ENCODE data around the gene NAA35. TPM values are rescaled to one million over a fixed set of nuclear protein-coding genes. Genes with fewer than 3 reads are reported as not detected.

NAA35 gene
- total and polyA plus RNA-seq, 2 donors (not counting 3 experiments of a cell fraction or from before 2014, with no cell fraction given) = 7.9 to 22.5 TPM

DNA sequence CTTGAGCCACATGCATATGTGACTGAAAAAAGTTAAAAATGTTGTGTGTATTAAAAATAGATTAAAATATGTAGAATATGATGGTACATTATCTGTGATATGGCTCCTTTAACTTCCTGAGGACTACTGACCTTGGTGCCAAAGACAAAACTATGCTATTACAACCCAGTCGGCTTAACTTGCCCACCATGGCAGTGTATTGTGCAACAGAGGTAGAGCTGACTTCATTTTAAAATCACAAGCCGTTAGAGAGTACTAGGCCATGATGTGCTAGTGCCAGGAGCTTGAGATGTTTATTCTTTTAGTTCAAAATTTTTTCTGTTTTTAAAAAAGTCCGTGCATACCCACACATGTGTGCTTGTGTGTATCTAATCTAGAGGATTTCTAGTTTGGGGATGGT is 46.3 kb downstream of the NAA35 start:
- H3K27me3 ChIP-seq (ENCODE audit: control insufficient read depth in 2 of 2, insufficient read depth in 2 of 2, low read length in 2 of 2) = no peaks in the 10 kb centered on the region
- no peak overlapping the region for H2AFZ ChIP-seq (ENCODE audit: low read depth, low read length)
- H3K79me2 ChIP-seq (ENCODE audit: control insufficient read depth, insufficient read depth, low read length) = no peaks in the 10 kb centered on the region
- H3K9ac ChIP-seq (replicated peaks; ENCODE audit: extremely low read depth, insufficient read depth, low read length) = no peak overlapping the region
- H3K27ac ChIP-seq (ENCODE audit: insufficient read depth, low read depth, low read length) = no peak overlapping the region
- ChIA-PET CTCF (no interaction called here), POLR2A (no interaction called here)
- intact Hi-C loops (cut with micrococcal nuclease) (no loop called here), dilution Hi-C loops (cut with MboI; ENCODE audit: extremely low pct_ligation_motif_present, low sequenced_read_pairs) (no loop called here)
- H3K4me1 ChIP-seq (ENCODE audit: control insufficient read depth, extremely low read depth, insufficient read depth, low read length) = no peaks in the 10 kb centered on the region
- no peak for FAIRE-seq
- H4K20me1 ChIP-seq (replicated peaks; ENCODE audit: control insufficient read depth, extremely low read depth, insufficient read depth, low read length) = no peaks in the 10 kb centered on the region
- no peak overlapping the region for H3K4me3 ChIP-seq (replicated peaks in 1 of 3; ENCODE audit: insufficient read depth in 1 of 3, low read depth in 1 of 3, low read length in 3 of 3)
- H3K4me2 ChIP-seq (ENCODE audit: insufficient read depth, low read length) = no peak overlapping the region
- H3K36me3 ChIP-seq (ENCODE audit: control insufficient read depth in 2 of 2, extremely low read depth in 1 of 2, insufficient read depth in 2 of 2, low read length in 2 of 2) = peaks cover 2% of the 10 kb centered on the region in 2 experiments
- no peaks in the 10 kb centered on the region for H3K9me1 ChIP-seq (replicated peaks; ENCODE audit: control insufficient read depth, extremely low read depth, insufficient read depth, low read length)
- BruUV-seq (replicated peaks) = no TSS peak
- no peaks in the 10 kb centered on the region for H3K9me3 ChIP-seq (replicated peaks; ENCODE audit: control insufficient read depth, insufficient read depth, low read length)
- DNase-seq (ENCODE audit: low read depth, low spot score) = no peak
- no peak for TF ChIP-seq JUN (IDR thresholded peaks at IDR 0.05; ENCODE audit: borderline replicate concordance, insufficient read depth, insufficient read length, low read depth)
- no peak for TF ChIP-seq EZH2 (IDR thresholded peaks at IDR 0.05; ENCODE audit: borderline replicate concordance, low read depth, low read length, severe bottlenecking)
- no peak for TF ChIP-seq MAX (IDR thresholded peaks at IDR 0.05; ENCODE audit: insufficient read depth, insufficient read length)
- no peak for TF ChIP-seq FOS (IDR thresholded peaks at IDR 0.05; ENCODE audit: borderline replicate concordance, insufficient read depth, low read length)
- TF ChIP-seq POLR2A (IDR thresholded peaks at IDR 0.05; ENCODE audit: low read depth, low read length) = no peak
- TF ChIP-seq CTCF (IDR thresholded peaks at IDR 0.05; ENCODE audit: extremely low read depth in 1 of 2, insufficient read depth in 1 of 2, low read depth in 1 of 2, low read length in 2 of 2) = no peak
- TF ChIP-seq POLR2AphosphoS5 (IDR thresholded peaks at IDR 0.05; ENCODE audit: insufficient read depth, low read depth, low read length) = no peak
- no peak for TF ChIP-seq MYC (IDR thresholded peaks at IDR 0.05; ENCODE audit: low read depth, low read length)
- no peak for TF ChIP-seq GATA2 (IDR thresholded peaks at IDR 0.05; ENCODE audit: insufficient read depth, insufficient read length, low read depth, low read length)
